GM12878 (cell line): ENCODE results near the gene ETV6. TPM values are rescaled to one million over a fixed set of nuclear protein-coding genes. Genes with fewer than 3 reads are reported as not detected.
A peak's percentile ranks its signal among the peaks of the same experiment; 100 is the strongest.

Source experiments
- ATAC-seq: fragments of 200-7000 bp; cut with Tn5 transposase; 3 replicates; pipeline ENCODE4 v1.9.1; 2020; ENCODE audit warnings: mild to moderate bottlenecking, moderate library complexity
- BruUV-seq: library from RNA; stranded (reverse); fragments of 400-500 nt; replicated peaks from 2 replicates; lab custom pipeline; 2021; lab: Mats Ljungman, UMichigan
- CTCF ChIA-PET: fragments of 300-600 bp; sonication (Branson Sonifier 250); formaldehyde crosslinking; extraction: SDS; loops from one replicate; lab custom pipeline; 2021; ENCODE audit warnings: inconsistent platforms; lab: Yijun Ruan, JAX
- POLR2A ChIA-PET: fragments of 350-600 bp; formaldehyde crosslinking; extraction: SDS; loops from one replicate; lab custom pipeline; 2021; ENCODE audit warnings: inconsistent platforms; lab: Charles Lee
- RAD21 ChIA-PET: fragments of 300-600 bp; sonication (Branson Sonifier 250); formaldehyde crosslinking; loops from one replicate; lab custom pipeline; 2023; ENCODE audit warnings: antibody characterized with exemption; ENCODE audit not compliant: unreplicated experiment; lab: Charles Lee
- SMC1A ChIA-PET: fragments of 300-600 bp; sonication (Branson Sonifier 250); formaldehyde crosslinking; loops from one replicate; lab custom pipeline; 2023; ENCODE audit not compliant: unreplicated experiment, uncharacterized antibody; lab: Charles Lee
- DNase-seq: peaks from one replicate; pipeline ENCODE4 v3.0.0-alpha.2; 2011; ENCODE audit warnings: low read depth, low spot score
- FAIRE-seq: peaks from 3 replicates; lab custom pipeline; 2011; peaks lifted over from hg19 to GRCh38; lab: Jason Lieb, UNC
- H2AFZ ChIP-seq: 2 replicates; pipeline ENCODE4 v1.6.0; 2011; ENCODE audit warnings: low read depth, low read length, control low read depth; ENCODE audit not compliant: control insufficient read depth
- H3K27ac ChIP-seq: 2 replicates; pipeline ENCODE4 v1.5.1; 2011; ENCODE audit warnings: control low read depth; ENCODE audit not compliant: control insufficient read depth, insufficient read depth
- H3K27me3 ChIP-seq, 2 experiments: replicated peaks in 1 of 2; 2 replicates each; pipeline versions ENCODE4 v1.6.0 to v1.6.1; 2011; ENCODE audit warnings: low read length in 1 of 2; ENCODE audit not compliant: control insufficient read depth in 2 of 2, insufficient read depth in 2 of 2
- H3K36me3 ChIP-seq, 2 experiments: 2 replicates each; pipeline ENCODE4 v1.5.1; 2011; ENCODE audit warnings: low read length in 1 of 2; ENCODE audit not compliant: control insufficient read depth in 2 of 2, insufficient read depth in 2 of 2
- H3K4me1 ChIP-seq: 2 replicates; pipeline ENCODE4 v1.6.1; 2011; ENCODE audit warnings: mild to moderate bottlenecking, low read length, moderate library complexity, mixed read lengths; ENCODE audit not compliant: control insufficient read depth, insufficient read depth
- H3K4me2 ChIP-seq: 2 replicates; pipeline ENCODE4 v1.6.0; 2011; ENCODE audit warnings: control low read depth; ENCODE audit not compliant: control insufficient read depth, insufficient read depth
- H3K4me3 ChIP-seq: fragments of 200-600 bp; sonication (generic); 2 replicates; pipeline ENCODE4 v1.5.1; 2016
- H3K79me2 ChIP-seq: 2 replicates; pipeline ENCODE4 v1.6.0; 2011; ENCODE audit warnings: low read length; ENCODE audit not compliant: control insufficient read depth, insufficient read depth
- H3K9ac ChIP-seq: 2 replicates; pipeline ENCODE4 v1.8.0; 2011; ENCODE audit warnings: low read length, control low read depth, mixed read lengths; ENCODE audit not compliant: control insufficient read depth, insufficient read depth
- H3K9me3 ChIP-seq: replicated peaks from 3 replicates; pipeline ENCODE4 v1.5.1; 2011; ENCODE audit warnings: mild to moderate bottlenecking, low read length; ENCODE audit not compliant: control insufficient read depth, insufficient read depth
- H4K20me1 ChIP-seq: 2 replicates; pipeline ENCODE4 v1.6.0; 2011; ENCODE audit not compliant: control insufficient read depth, insufficient read depth
- BACH1 ChIP-seq: fragments of 450-650 bp; IDR thresholded peaks from 2 replicates; pipeline ENCODE4 v1.6.1; 2017; ENCODE audit warnings: mild to moderate bottlenecking, borderline replicate concordance
- MEF2B ChIP-seq: fragments of 450-650 bp; IDR thresholded peaks from 2 replicates; pipeline ENCODE4 v1.6.1; 2018; ENCODE audit warnings: mild to moderate bottlenecking, moderate library complexity; ENCODE audit not compliant: partially characterized antibody, poor library complexity, severe bottlenecking
- MTA3 ChIP-seq: IDR thresholded peaks from 2 replicates; pipeline ENCODE4 v1.6.1; 2012; ENCODE audit warnings: low read length, inconsistent platforms, borderline replicate concordance
- NFYB ChIP-seq: IDR thresholded peaks from 2 replicates; pipeline ENCODE4 v1.6.1; 2011; ENCODE audit warnings: low read depth, mild to moderate bottlenecking, low read length, improper control_type of control experiment, moderate library complexity; ENCODE audit not compliant: insufficient read depth
- POLR2AphosphoS5 ChIP-seq: IDR thresholded peaks from 2 replicates; pipeline ENCODE4 v1.6.1; 2011; ENCODE audit warnings: mild to moderate bottlenecking, low read length, inconsistent platforms
- SMARCA5 ChIP-seq: fragments of 450-650 bp; IDR thresholded peaks from 2 replicates; pipeline ENCODE4 v1.6.1; 2017; ENCODE audit warnings: mild to moderate bottlenecking
- SMC3 ChIP-seq: IDR thresholded peaks from 2 replicates; pipeline ENCODE4 v1.6.1; 2011; ENCODE audit warnings: low read length, improper control_type of control experiment, borderline replicate concordance
- SUZ12 ChIP-seq: fragments of 200-600 bp; sonication (generic); IDR thresholded peaks from one replicate; pipeline ENCODE4 v1.6.1; 2018; ENCODE audit warnings: antibody characterized with exemption, mild to moderate bottlenecking; ENCODE audit not compliant: unreplicated experiment
- ZNF274 ChIP-seq: IDR thresholded peaks from one replicate; pipeline ENCODE4 v1.8.0; 2011; ENCODE audit not compliant: insufficient read length, insufficient read depth
- ZZZ3 ChIP-seq: IDR thresholded peaks from 2 replicates; pipeline ENCODE4 v1.6.1; 2011; ENCODE audit warnings: low read depth; ENCODE audit not compliant: control insufficient read depth, insufficient read length
- WGBS: methylation state at CpG from one replicate; pipeline ENCODE4 v1.1.6; 2016; ENCODE audit warnings: low lambda C conversion rate; ENCODE audit not compliant: insufficient replicate concordance, insufficient coverage; ENCODE audit errors: missing lambda C conversion rate; 5-methylcytosine and 5-hydroxymethylcytosine counted together
- in situ Hi-C: fragments of 300-500 bp; cut with MboI; formaldehyde crosslinking; loops from 9 replicates; pipeline ENCODE4 v1.14.3; 2018; ENCODE audit warnings: mixed read lengths
- intact Hi-C: fragments of 100-400 bp; cut with micrococcal nuclease; formaldehyde crosslinking; loops from one replicate; pipeline ENCODE4 v1.14.2; 2022; ENCODE audit not compliant: unreplicated experiment
- polyA plus RNA-seq, 11 experiments: library from polyadenylated mRNA; depleted of rRNA in 4 of 11; unstranded in 6 of 11; stranded (reverse) in 5 of 11; fragments of >200 nt; fragmentation: Nextera tagmentation in 4 of 11; fragmentation: Illumina TruSeq in 1 of 11; extraction: Ambion mirVana in 4 of 11; extraction: Trizol in 1 of 11; gene quantifications; 1 replicate in 1 of 11; 2 replicates in 10 of 11; pipeline versions ENCODE4 v1.2.1 to v1.2.3, GENCODE V29; 2011 to 2016; ENCODE audit warnings: inconsistent platforms in 2 of 11, missing spikeins in 2 of 11, low read depth in 1 of 11
- total RNA-seq, 4 experiments: library from RNA; depleted of rRNA in 3 of 4; stranded (reverse); fragments of >200 nt in 3 of 4; fragmentation: Illumina TruSeq in 1 of 4; extraction: Trizol in 1 of 4; gene quantifications; 2 replicates each; pipeline versions ENCODE4 v1.2.1 to v1.2.3, GENCODE V29; 2013 to 2021
- TF ChIP-seq, protein P1 (sequence below): IDR thresholded peaks from 2 replicates; pipeline ENCODE4 v1.6.1; 2012; ENCODE audit warnings: mild to moderate bottlenecking, low read depth, low read length
- TF ChIP-seq, protein P2 (sequence below): IDR thresholded peaks from 2 replicates; pipeline ENCODE4 v1.6.1; 2012; ENCODE audit warnings: improper control_type of control experiment, low read depth, low read length; ENCODE audit not compliant: insufficient replicate concordance

ETV6 gene
- total and polyA plus RNA-seq, 10 of the 15 experiments (the other 5 are each of a cell fraction or from before 2014, with no cell fraction given) = 6.6 to 74.8 (median 24.6) TPM

DNA sequence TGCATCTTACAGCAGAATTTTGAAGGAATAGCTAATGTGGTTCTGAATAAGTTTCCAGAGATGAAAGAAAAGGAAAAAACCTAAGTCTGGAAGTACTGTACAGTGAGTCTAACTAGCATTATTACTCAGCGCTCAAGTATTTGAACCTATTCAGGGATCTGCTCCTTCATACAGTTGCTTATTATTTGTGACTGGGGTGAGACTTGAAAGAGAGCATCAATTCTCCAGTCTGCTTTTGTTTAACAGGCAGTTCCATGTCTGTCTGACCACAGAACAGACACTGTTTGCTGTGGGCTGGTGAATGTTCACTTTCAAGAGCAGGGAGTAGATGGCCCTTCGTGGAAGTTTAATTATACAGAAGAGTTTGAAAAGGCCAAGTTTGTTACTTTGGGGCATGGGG lies 9.3 kb downstream of the ETV6 start (continued):
- TF ChIP-seq, protein P1, sequence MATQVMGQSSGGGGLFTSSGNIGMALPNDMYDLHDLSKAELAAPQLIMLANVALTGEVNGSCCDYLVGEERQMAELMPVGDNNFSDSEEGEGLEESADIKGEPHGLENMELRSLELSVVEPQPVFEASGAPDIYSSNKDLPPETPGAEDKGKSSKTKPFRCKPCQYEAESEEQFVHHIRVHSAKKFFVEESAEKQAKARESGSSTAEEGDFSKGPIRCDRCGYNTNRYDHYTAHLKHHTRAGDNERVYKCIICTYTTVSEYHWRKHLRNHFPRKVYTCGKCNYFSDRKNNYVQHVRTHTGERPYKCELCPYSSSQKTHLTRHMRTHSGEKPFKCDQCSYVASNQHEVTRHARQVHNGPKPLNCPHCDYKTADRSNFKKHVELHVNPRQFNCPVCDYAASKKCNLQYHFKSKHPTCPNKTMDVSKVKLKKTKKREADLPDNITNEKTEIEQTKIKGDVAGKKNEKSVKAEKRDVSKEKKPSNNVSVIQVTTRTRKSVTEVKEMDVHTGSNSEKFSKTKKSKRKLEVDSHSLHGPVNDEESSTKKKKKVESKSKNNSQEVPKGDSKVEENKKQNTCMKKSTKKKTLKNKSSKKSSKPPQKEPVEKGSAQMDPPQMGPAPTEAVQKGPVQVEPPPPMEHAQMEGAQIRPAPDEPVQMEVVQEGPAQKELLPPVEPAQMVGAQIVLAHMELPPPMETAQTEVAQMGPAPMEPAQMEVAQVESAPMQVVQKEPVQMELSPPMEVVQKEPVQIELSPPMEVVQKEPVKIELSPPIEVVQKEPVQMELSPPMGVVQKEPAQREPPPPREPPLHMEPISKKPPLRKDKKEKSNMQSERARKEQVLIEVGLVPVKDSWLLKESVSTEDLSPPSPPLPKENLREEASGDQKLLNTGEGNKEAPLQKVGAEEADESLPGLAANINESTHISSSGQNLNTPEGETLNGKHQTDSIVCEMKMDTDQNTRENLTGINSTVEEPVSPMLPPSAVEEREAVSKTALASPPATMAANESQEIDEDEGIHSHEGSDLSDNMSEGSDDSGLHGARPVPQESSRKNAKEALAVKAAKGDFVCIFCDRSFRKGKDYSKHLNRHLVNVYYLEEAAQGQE = no peak
- TF ChIP-seq MEF2B (no peak), MTA3 (no peak), SMARCA5 (no peak), NFYB (no peak), BACH1 (no peak)

DNA sequence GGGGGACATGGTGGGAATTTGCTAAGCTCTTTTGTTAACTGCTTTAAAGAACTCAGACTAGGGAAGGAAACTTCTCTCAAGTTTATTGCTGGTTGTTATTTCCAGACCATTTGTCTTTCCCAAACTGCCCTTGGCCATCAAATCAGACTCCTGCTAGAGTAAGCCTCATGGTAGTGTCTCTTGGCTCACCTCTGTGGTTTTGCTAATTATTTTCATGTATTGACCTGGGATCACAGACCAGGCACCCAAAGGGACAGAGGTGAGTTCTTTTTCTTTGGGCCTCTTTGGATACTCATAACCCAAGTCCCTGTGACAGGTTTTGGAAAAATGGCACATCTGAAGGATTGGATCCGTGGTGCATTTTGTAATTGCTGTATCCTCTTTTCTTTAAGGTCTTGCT lies 11.2 kb downstream of the ETV6 start:
- in situ Hi-C loops (no loop called here), intact Hi-C loops (no loop called here)
- ATAC-seq = no peak
- DNase-seq = no peak
- Histone ChIP-seq H3K9me3 (no peaks in the 10 kb centered on the region; the same call in 2 of the 3 replicates), H3K4me2 (no peak overlapping the region), H3K79me2 (peaks cover 97% of the 10 kb centered on the region), H3K27me3 (no peaks in the 10 kb centered on the region), H4K20me1 (peaks cover 8% of the 10 kb centered on the region), H3K9ac (no peak overlapping the region), H3K36me3 (peaks cover 13 to 37% of the 10 kb centered on the region in 2 experiments), H3K4me3 (no peak overlapping the region), H2AFZ (no peak overlapping the region), H3K27ac (no peak overlapping the region), H3K4me1 (peaks cover 10% of the 10 kb centered on the region)
- POLR2A ChIA-PET = no interaction called here
- CTCF ChIA-PET = no interaction called here
- no peak for FAIRE-seq
- RAD21 ChIA-PET = interaction anchor here (1.3 kb wide), 1 partner anchor 98 kb away, joined by 4 read pairs; no protein-coding TSS in a partner anchor
- no TSS peak for BruUV-seq
- WGBS = 100% methylated on average over 1 of the region's 1 CpG
- SMC1A ChIA-PET = interaction anchor here (1.1 kb wide), 1 partner anchor 39 kb away, joined by 3 read pairs; no protein-coding TSS in a partner anchor
- TF ChIP-seq SUZ12 (no peak), ZZZ3 (no peak), ZNF274 (no peak), SMC3 (no peak), POLR2AphosphoS5 (peak; percentile 34; the same call in 1 of the 2 replicates)
- TF ChIP-seq, protein P2, sequence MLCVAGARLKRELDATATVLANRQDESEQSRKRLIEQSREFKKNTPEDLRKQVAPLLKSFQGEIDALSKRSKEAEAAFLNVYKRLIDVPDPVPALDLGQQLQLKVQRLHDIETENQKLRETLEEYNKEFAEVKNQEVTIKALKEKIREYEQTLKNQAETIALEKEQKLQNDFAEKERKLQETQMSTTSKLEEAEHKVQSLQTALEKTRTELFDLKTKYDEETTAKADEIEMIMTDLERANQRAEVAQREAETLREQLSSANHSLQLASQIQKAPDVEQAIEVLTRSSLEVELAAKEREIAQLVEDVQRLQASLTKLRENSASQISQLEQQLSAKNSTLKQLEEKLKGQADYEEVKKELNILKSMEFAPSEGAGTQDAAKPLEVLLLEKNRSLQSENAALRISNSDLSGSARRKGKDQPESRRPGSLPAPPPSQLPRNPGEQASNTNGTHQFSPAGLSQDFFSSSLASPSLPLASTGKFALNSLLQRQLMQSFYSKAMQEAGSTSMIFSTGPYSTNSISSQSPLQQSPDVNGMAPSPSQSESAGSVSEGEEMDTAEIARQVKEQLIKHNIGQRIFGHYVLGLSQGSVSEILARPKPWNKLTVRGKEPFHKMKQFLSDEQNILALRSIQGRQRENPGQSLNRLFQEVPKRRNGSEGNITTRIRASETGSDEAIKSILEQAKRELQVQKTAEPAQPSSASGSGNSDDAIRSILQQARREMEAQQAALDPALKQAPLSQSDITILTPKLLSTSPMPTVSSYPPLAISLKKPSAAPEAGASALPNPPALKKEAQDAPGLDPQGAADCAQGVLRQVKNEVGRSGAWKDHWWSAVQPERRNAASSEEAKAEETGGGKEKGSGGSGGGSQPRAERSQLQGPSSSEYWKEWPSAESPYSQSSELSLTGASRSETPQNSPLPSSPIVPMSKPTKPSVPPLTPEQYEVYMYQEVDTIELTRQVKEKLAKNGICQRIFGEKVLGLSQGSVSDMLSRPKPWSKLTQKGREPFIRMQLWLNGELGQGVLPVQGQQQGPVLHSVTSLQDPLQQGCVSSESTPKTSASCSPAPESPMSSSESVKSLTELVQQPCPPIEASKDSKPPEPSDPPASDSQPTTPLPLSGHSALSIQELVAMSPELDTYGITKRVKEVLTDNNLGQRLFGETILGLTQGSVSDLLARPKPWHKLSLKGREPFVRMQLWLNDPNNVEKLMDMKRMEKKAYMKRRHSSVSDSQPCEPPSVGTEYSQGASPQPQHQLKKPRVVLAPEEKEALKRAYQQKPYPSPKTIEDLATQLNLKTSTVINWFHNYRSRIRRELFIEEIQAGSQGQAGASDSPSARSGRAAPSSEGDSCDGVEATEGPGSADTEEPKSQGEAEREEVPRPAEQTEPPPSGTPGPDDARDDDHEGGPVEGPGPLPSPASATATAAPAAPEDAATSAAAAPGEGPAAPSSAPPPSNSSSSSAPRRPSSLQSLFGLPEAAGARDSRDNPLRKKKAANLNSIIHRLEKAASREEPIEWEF = no peak
